Neural cell (in vitro differentiated cells): Measurements from ENCODE around the gene PADI2.

Source experiments
- CTCF ChIP-seq: fragments of 450-650 bp; IDR thresholded peaks from 2 replicates; pipeline ENCODE4 v1.5.1; 2014; ENCODE audit warnings: antibody characterized with exemption, mild to moderate bottlenecking, moderate library complexity; ENCODE audit not compliant: poor library complexity, severe bottlenecking
- EP300 ChIP-seq: fragments of 450-650 bp; conservative IDR thresholded peaks from 2 replicates; pipeline ENCODE4 v1.6.1; 2014; ENCODE audit warnings: antibody characterized with exemption, mild to moderate bottlenecking, moderate library complexity; ENCODE audit not compliant: poor library complexity, severe bottlenecking
- EZH2 ChIP-seq: fragments of 200-600, 300-800 bp; shearing (Covaris generic), sonication (generic); IDR thresholded peaks from 2 replicates; pipeline ENCODE4 v1.6.1; 2014; ENCODE audit warnings: antibody characterized with exemption, low read length, borderline replicate concordance, mild to moderate bottlenecking; ENCODE audit not compliant: insufficient read depth, poor library complexity, severe bottlenecking
- MXI1 ChIP-seq: fragments of 450-650 bp; conservative IDR thresholded peaks from 2 replicates; pipeline ENCODE4 v1.6.1; 2014; ENCODE audit warnings: antibody characterized with exemption, mild to moderate bottlenecking; ENCODE audit not compliant: poor library complexity, severe bottlenecking
- POLR2AphosphoS5 ChIP-seq: IDR thresholded peaks from 2 replicates; pipeline ENCODE4 v1.6.1; 2012
- RAD21 ChIP-seq: fragments of 450-650 bp; conservative IDR thresholded peaks from 2 replicates; pipeline ENCODE4 v1.6.1; 2014; ENCODE audit warnings: antibody characterized with exemption, mild to moderate bottlenecking, moderate library complexity
- REST ChIP-seq: IDR thresholded peaks from 2 replicates; pipeline ENCODE4 v1.6.1; 2012; ENCODE audit warnings: borderline replicate concordance
- SMC3 ChIP-seq: fragments of 450-650 bp; conservative IDR thresholded peaks from 2 replicates; pipeline ENCODE4 v1.6.1; 2014; ENCODE audit warnings: antibody characterized with exemption, mild to moderate bottlenecking, moderate library complexity; ENCODE audit not compliant: poor library complexity
- TAF1 ChIP-seq: IDR thresholded peaks from 2 replicates; pipeline ENCODE4 v1.6.1; 2012; ENCODE audit warnings: low read depth

- TF ChIP-seq EZH2: no peak
- TF ChIP-seq CTCF: no peak
- TF ChIP-seq SMC3: no peak
- TF ChIP-seq EP300: no peak
- no peak for TF ChIP-seq POLR2AphosphoS5
- no peak for TF ChIP-seq TAF1
- TF ChIP-seq MXI1: no peak
- no peak for TF ChIP-seq RAD21
- no peak for TF ChIP-seq REST
Observed at GRCh38 chr1:17024721-17025120, 94.5 kb downstream of the PADI2 start.
